ENCODE measurements around the gene WWOX. TPM values are rescaled to one million over a fixed set of nuclear protein-coding genes. Genes with fewer than 3 reads are reported as not detected.

WWOX gene
- polyA plus RNA-seq, 1 donor from 2014 or later = 25.6 TPM

DNA sequence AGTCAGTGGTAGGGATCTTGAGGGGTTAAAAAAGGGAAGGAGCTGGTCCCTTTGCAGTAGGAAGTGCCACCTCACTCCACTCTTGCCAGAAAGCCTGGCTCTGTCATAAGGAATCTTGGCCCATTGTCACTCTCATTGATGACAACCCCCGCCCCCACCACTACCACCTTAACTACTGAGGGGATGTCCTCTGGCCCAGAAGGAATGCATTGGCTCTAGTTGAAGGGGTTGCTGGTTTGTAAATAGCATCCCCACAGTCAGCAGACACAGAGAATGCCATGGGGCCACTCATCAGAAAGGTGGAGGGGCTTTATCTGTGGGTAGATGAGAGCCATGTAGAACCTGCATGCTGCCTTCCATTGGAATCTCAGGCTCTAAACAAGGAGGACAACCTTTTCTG is 316.2 kb downstream of the WWOX start:
- Histone ChIP-seq H3K9me2 (ENCODE audit: insufficient read depth, low read length) (no peaks in the 10 kb centered on the region), H3K9me3 (ENCODE audit: low read length) (no peaks in the 10 kb centered on the region), H3K9ac (ENCODE audit: low read length) (no peak overlapping the region), H3K79me2 (replicated peaks; ENCODE audit: insufficient read depth, low read length) (no peaks in the 10 kb centered on the region), H3K27me3 (ENCODE audit: insufficient read depth, low read depth, low read length) (no peaks in the 10 kb centered on the region), H3K4me3 (ENCODE audit: low read length) (no peak overlapping the region), H4K20me1 (ENCODE audit: insufficient read depth) (no peaks in the 10 kb centered on the region), H3K36me3 (ENCODE audit: insufficient read depth, low read length) (no peaks in the 10 kb centered on the region), H2AFZ (ENCODE audit: low read depth, low read length) (no peak overlapping the region), H3F3A (ENCODE audit: insufficient read depth, low read length, poor library complexity, severe bottlenecking) (no peaks in the 10 kb centered on the region), H3K27ac (ENCODE audit: low read length) (no peak overlapping the region), H3K4me2 (ENCODE audit: low read length) (no peak overlapping the region)
- TF ChIP-seq RAD21 (conservative IDR thresholded peaks at IDR 0.05) = no peak
- TF ChIP-seq SMC3 (conservative IDR thresholded peaks at IDR 0.05; ENCODE audit: poor library complexity) = no peak
- TF ChIP-seq EZH2 (IDR thresholded peaks at IDR 0.05; ENCODE audit: borderline replicate concordance, insufficient read depth, low read length, poor library complexity, severe bottlenecking) = no peak
- no peak for TF ChIP-seq TAF1 (IDR thresholded peaks at IDR 0.05; ENCODE audit: low read depth)
- TF ChIP-seq, protein P1, sequence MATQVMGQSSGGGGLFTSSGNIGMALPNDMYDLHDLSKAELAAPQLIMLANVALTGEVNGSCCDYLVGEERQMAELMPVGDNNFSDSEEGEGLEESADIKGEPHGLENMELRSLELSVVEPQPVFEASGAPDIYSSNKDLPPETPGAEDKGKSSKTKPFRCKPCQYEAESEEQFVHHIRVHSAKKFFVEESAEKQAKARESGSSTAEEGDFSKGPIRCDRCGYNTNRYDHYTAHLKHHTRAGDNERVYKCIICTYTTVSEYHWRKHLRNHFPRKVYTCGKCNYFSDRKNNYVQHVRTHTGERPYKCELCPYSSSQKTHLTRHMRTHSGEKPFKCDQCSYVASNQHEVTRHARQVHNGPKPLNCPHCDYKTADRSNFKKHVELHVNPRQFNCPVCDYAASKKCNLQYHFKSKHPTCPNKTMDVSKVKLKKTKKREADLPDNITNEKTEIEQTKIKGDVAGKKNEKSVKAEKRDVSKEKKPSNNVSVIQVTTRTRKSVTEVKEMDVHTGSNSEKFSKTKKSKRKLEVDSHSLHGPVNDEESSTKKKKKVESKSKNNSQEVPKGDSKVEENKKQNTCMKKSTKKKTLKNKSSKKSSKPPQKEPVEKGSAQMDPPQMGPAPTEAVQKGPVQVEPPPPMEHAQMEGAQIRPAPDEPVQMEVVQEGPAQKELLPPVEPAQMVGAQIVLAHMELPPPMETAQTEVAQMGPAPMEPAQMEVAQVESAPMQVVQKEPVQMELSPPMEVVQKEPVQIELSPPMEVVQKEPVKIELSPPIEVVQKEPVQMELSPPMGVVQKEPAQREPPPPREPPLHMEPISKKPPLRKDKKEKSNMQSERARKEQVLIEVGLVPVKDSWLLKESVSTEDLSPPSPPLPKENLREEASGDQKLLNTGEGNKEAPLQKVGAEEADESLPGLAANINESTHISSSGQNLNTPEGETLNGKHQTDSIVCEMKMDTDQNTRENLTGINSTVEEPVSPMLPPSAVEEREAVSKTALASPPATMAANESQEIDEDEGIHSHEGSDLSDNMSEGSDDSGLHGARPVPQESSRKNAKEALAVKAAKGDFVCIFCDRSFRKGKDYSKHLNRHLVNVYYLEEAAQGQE (IDR thresholded peaks at IDR 0.05; ENCODE audit: borderline replicate concordance) = no peak
- TF ChIP-seq POLR2AphosphoS5 (IDR thresholded peaks at IDR 0.05) = no peak
- no peak for TF ChIP-seq MXI1 (conservative IDR thresholded peaks at IDR 0.05; ENCODE audit: poor library complexity, severe bottlenecking)
- no peak for TF ChIP-seq EP300 (conservative IDR thresholded peaks at IDR 0.05; ENCODE audit: poor library complexity, severe bottlenecking)
- TF ChIP-seq, protein P2, sequence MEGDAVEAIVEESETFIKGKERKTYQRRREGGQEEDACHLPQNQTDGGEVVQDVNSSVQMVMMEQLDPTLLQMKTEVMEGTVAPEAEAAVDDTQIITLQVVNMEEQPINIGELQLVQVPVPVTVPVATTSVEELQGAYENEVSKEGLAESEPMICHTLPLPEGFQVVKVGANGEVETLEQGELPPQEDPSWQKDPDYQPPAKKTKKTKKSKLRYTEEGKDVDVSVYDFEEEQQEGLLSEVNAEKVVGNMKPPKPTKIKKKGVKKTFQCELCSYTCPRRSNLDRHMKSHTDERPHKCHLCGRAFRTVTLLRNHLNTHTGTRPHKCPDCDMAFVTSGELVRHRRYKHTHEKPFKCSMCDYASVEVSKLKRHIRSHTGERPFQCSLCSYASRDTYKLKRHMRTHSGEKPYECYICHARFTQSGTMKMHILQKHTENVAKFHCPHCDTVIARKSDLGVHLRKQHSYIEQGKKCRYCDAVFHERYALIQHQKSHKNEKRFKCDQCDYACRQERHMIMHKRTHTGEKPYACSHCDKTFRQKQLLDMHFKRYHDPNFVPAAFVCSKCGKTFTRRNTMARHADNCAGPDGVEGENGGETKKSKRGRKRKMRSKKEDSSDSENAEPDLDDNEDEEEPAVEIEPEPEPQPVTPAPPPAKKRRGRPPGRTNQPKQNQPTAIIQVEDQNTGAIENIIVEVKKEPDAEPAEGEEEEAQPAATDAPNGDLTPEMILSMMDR (IDR thresholded peaks at IDR 0.05; ENCODE audit: poor library complexity, severe bottlenecking) = no peak

DNA sequence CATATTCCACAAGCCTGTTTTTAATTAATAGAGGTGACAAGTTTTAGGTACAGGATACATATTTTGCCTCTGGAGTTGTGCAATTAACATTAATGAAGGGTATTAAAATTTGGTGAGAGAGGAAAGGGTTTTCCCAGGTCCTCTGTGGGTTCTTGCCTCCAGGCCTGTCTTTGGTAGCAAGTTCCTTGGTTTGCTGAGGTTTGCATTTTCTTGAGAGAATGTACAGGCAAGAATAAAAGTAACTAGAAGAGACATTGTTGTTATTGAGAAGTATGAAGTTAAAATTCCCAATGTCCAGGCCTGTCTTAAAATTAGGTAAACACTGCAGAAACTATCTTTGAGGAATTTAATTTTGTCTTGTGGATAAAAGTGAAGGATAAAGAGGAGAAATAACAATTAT is 316.9 kb downstream of the WWOX start:
- H3K9ac ChIP-seq (ENCODE audit: low read length) = no peak overlapping the region

More for the DNA sequence above, 316.9 kb downstream of the WWOX start:
- H3K27ac ChIP-seq (ENCODE audit: low read length) = no peak overlapping the region
- no peak overlapping the region for H3K4me3 ChIP-seq (ENCODE audit: low read length)
- H3K9me3 ChIP-seq (ENCODE audit: low read length) = no peaks in the 10 kb centered on the region
- no peaks in the 10 kb centered on the region for H3K9me2 ChIP-seq (ENCODE audit: insufficient read depth, low read length)
- no peaks in the 10 kb centered on the region for H3K36me3 ChIP-seq (ENCODE audit: insufficient read depth, low read length)
- no peak overlapping the region for H3K4me2 ChIP-seq (ENCODE audit: low read length)
- no peaks in the 10 kb centered on the region for H3K27me3 ChIP-seq (ENCODE audit: insufficient read depth, low read depth, low read length)
- H3F3A ChIP-seq (ENCODE audit: insufficient read depth, low read length, poor library complexity, severe bottlenecking) = no peaks in the 10 kb centered on the region
- TF ChIP-seq, protein P2 (IDR thresholded peaks at IDR 0.05; ENCODE audit: poor library complexity, severe bottlenecking) = no peak
- TF ChIP-seq RAD21 (conservative IDR thresholded peaks at IDR 0.05) (no peak), MXI1 (conservative IDR thresholded peaks at IDR 0.05; ENCODE audit: poor library complexity, severe bottlenecking) (no peak), EZH2 (IDR thresholded peaks at IDR 0.05; ENCODE audit: borderline replicate concordance, insufficient read depth, low read length, poor library complexity, severe bottlenecking) (no peak), EP300 (conservative IDR thresholded peaks at IDR 0.05; ENCODE audit: poor library complexity, severe bottlenecking) (no peak), TAF1 (IDR thresholded peaks at IDR 0.05; ENCODE audit: low read depth) (no peak), POLR2AphosphoS5 (IDR thresholded peaks at IDR 0.05) (no peak), SMC3 (conservative IDR thresholded peaks at IDR 0.05; ENCODE audit: poor library complexity) (no peak)
- TF ChIP-seq, protein P1 (IDR thresholded peaks at IDR 0.05; ENCODE audit: borderline replicate concordance) = no peak
- no peak overlapping the region for H2AFZ ChIP-seq (ENCODE audit: low read depth, low read length)
- no peaks in the 10 kb centered on the region for H3K79me2 ChIP-seq (replicated peaks; ENCODE audit: insufficient read depth, low read length)
- no peaks in the 10 kb centered on the region for H4K20me1 ChIP-seq (ENCODE audit: insufficient read depth)

Measured in neural cell (in vitro differentiated cells).